Ascending aorta (tissue), 2 donors: Measurements from ENCODE around the gene COL4A2. TPM values are rescaled to one million over a fixed set of nuclear protein-coding genes. Genes with fewer than 3 reads are reported as not detected.

Experiments
- DNase-seq, 2 donors: peaks; one replicate each; pipeline ENCODE4 v3.0.0-alpha.2; 2019; ENCODE audit warnings: low spot score in 2 of 2
- H3K27ac ChIP-seq, 2 donors: fragments of 200-600 bp; sonication (generic); one replicate each; pipeline ENCODE4 v1.5.1; 2016 to 2017; ENCODE audit warnings: mild to moderate bottlenecking in 1 of 2
- H3K27me3 ChIP-seq: fragments of 200-600 bp; sonication (generic); one replicate; pipeline ENCODE4 v1.5.1; 2017
- H3K36me3 ChIP-seq, 2 donors: fragments of 200-600 bp; sonication (generic); one replicate each; pipeline ENCODE4 v1.5.1; 2016
- H3K4me1 ChIP-seq, 2 donors: fragments of 200-600 bp; sonication (generic); one replicate each; pipeline ENCODE4 v1.5.1; 2016 to 2017; ENCODE audit warnings: mild to moderate bottlenecking in 1 of 2
- H3K4me3 ChIP-seq, 2 donors: fragments of 200-600 bp; sonication (generic); one replicate each; pipeline ENCODE4 v1.5.1; 2016 to 2017; ENCODE audit warnings: mild to moderate bottlenecking in 1 of 2
- H3K9me3 ChIP-seq, 2 donors: fragments of 200-600 bp; sonication (generic); one replicate each; pipeline ENCODE4 v1.5.1; 2016
- intact Hi-C: fragments of 100-400 bp; cut with DNase I; formaldehyde crosslinking; loops from one replicate; pipeline ENCODE4 v1.15.1; 2023
- total RNA-seq: library from RNA; depleted of rRNA; stranded (reverse); fragments of >200 nt; gene quantifications from one replicate; pipeline ENCODE4 v1.1.0, GENCODE V29; 2016
- TF ChIP-seq, protein P1 (sequence below), 3 experiments: fragments of 200-600 bp in 2 of 3; fragments of 450-650 bp in 1 of 3; sonication (generic) in 2 of 3; IDR thresholded peaks; one replicate each; pipeline ENCODE4 v1.5.1; 2016 to 2019; ENCODE audit warnings: antibody characterized with exemption in 3 of 3, mild to moderate bottlenecking in 1 of 3, moderate library complexity in 1 of 3

The COL4A2 gene
- total RNA-seq, 1 donor from 2014 or later, result 1,227 TPM

DNA sequence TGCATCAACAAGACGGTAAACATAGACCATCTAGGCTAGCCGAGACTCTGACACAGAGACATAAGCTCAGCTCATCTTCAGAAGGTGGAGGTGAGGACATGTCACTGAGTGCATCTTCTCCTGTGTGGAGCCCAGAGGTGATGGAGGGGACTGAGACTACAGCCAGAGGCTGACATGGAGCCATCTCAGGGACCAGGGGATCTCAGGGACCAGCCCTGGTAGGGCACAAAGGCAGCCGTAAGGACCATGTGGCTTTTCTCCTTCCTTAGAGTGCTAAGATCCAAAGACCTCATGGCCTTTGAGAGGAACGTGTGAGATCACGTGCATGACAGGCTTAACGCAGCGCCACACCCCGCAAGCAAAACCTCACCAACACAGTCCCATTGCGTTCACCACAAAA, 127.5 kb downstream of the COL4A2 start:
- Histone ChIP-seq H3K36me3 (peaks cover 73 to 86% of the 10 kb centered on the region in 2 donors), H3K9me3 (no peaks in the 10 kb centered on the region), H3K27me3 (no peaks in the 10 kb centered on the region), H3K27ac (peak overlapping the region in 1 of 2 donors; percentile 17), H3K4me1 (peaks cover 4 to 15% of the 10 kb centered on the region in 2 donors), H3K4me3 (no peak overlapping the region)
- no peak for DNase-seq
- TF ChIP-seq, protein P1, sequence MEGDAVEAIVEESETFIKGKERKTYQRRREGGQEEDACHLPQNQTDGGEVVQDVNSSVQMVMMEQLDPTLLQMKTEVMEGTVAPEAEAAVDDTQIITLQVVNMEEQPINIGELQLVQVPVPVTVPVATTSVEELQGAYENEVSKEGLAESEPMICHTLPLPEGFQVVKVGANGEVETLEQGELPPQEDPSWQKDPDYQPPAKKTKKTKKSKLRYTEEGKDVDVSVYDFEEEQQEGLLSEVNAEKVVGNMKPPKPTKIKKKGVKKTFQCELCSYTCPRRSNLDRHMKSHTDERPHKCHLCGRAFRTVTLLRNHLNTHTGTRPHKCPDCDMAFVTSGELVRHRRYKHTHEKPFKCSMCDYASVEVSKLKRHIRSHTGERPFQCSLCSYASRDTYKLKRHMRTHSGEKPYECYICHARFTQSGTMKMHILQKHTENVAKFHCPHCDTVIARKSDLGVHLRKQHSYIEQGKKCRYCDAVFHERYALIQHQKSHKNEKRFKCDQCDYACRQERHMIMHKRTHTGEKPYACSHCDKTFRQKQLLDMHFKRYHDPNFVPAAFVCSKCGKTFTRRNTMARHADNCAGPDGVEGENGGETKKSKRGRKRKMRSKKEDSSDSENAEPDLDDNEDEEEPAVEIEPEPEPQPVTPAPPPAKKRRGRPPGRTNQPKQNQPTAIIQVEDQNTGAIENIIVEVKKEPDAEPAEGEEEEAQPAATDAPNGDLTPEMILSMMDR (IDR thresholded peaks at IDR 0.05), result no peak
- intact Hi-C loops, result loop anchor here (2.0 kb wide), 1 partner anchor 14 kb away; no protein-coding TSS in a partner anchor

DNA sequence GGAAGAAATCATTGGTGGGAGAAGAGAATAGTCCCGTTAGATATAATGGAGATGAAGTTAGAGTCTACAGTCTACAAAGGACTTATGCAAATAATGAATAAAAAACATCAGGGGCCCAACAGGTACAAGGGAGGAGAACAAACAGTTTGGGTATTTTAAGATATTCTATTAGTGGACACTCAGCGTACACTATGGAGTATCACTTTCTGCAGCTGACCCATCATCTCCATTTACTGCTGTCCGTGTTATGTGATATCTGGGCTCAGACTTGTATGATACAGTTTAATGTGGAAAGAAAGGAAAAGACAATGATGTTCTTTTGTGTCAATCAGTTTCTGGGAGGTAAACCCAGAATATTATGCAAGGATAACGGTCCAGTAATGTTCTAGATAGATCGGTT, 128.2 kb downstream of the COL4A2 start:
- Histone ChIP-seq H3K9me3 (no peaks in the 10 kb centered on the region), H3K36me3 (peaks cover 73 to 86% of the 10 kb centered on the region in 2 donors), H3K27ac (no peak overlapping the region), H3K4me1 (peaks cover 4 to 15% of the 10 kb centered on the region in 2 donors), H3K27me3 (no peaks in the 10 kb centered on the region), H3K4me3 (no peak overlapping the region)
- intact Hi-C loops, result loop anchor here (2.0 kb wide), 1 partner anchor 15 kb away; no protein-coding TSS in a partner anchor
- TF ChIP-seq, protein P1 (IDR thresholded peaks at IDR 0.05), result no peak
- DNase-seq, result no peak

DNA sequence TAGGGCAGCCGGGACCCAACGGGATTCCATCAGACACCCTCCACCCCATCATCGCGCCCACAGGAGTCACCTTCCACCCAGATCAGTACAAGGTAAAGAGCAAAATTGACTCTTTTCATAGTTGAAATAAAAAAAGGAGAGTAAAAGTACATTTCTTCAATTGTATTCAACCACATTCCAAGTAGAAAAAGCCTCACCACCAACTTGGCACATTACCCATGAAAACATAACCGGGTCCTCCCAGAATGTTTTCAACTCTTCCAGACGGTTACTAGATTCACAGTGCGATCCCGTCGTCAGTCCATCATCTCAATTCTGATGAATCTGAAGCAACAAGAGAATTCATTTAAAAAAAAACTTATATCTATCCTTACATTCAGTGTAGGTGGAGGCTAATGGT, 129.2 kb downstream of the COL4A2 start:
- Histone ChIP-seq H3K4me1 (peaks cover 4 to 15% of the 10 kb centered on the region in 2 donors), H3K4me3 (no peak overlapping the region), H3K27ac (peak overlapping the region; percentile 20 to 37), H3K36me3 (peaks cover 73 to 85% of the 10 kb centered on the region in 2 donors), H3K27me3 (no peaks in the 10 kb centered on the region), H3K9me3 (no peaks in the 10 kb centered on the region)
- TF ChIP-seq, protein P1 (IDR thresholded peaks at IDR 0.05), result no peak
- DNase-seq, result no peak
- intact Hi-C loops, result no loop called here

DNA sequence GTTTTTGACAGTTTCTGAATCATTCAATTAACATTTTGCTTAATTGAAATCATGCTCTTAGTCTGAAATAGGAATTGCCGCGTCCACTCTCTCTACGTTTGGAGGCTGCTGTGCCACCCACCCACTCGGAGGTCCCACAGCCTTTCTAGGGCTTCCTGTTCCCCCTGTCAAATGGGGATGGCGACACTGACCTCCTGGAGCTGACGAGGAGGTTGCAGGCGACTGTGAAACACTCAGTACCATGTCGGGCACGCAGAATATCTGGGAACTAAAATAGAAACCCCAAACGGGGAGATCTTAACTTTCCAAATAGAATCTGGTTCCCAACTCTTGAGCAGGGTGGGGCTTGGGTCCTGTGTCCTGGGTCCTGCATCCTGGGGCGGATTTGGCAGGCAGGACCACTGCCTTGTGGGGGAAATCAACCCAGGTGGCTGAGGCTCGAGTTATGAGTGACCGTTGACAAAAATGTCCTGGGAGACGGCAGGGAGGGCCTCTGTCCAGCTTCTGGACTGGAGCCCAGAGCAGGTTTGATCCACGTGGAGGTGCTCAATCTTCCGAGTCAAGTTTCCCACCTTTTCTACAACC, 129.8 kb downstream of the COL4A2 start:
- intact Hi-C loops, result no loop called here
- H3K27me3 ChIP-seq, result no peaks in the 10 kb centered on the region
- no peaks in the 10 kb centered on the region for H3K9me3 ChIP-seq
- peaks cover 71 to 80% of the 10 kb centered on the region in 2 donors for H3K36me3 ChIP-seq
- H3K4me1 ChIP-seq, result peaks cover 4 to 15% of the 10 kb centered on the region in 2 donors
- TF ChIP-seq, protein P1 (IDR thresholded peaks at IDR 0.05), result no peak
- peak overlapping the region; percentile 20 to 37 for H3K27ac ChIP-seq
- no peak overlapping the region for H3K4me3 ChIP-seq
- no peak for DNase-seq

DNA sequence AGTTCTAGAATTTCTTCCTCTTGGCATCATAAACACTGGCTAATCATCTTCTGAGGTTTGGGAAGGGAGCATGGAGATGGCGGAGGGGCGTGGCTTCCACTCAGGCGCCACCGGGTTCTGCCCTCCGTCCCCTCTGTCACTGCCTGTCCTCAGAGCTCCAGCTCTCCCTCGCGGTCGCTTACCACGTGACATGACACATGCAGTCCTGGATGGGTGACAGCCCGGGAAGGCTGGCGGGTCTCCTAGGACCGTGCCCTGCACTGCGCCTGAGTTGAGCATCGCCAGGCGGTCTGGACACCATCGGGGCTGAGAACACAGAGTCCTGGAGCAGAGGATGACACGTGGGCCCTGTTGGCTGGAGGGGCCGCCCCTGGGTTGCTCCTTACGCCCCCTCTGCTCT, 131.1 kb downstream of the COL4A2 start:
- Histone ChIP-seq H3K27ac (peak overlapping the region in 1 of 2 donors; percentile 41), H3K4me3 (no peak overlapping the region), H3K9me3 (no peaks in the 10 kb centered on the region), H3K36me3 (peaks cover 79 to 80% of the 10 kb centered on the region in 2 donors), H3K4me1 (peaks cover 0 to 17% of the 10 kb centered on the region in 2 donors), H3K27me3 (no peaks in the 10 kb centered on the region)
- intact Hi-C loops, result no loop called here
- TF ChIP-seq, protein P1 (IDR thresholded peaks at IDR 0.05), result no peak
- no peak for DNase-seq
